Adipocyte (in vitro differentiated cells): Measurements from ENCODE around the gene AGBL1.
"Not testable (repeated sequence)": the region's sequence is repeated elsewhere in the genome, so short reads cannot be mapped to it uniquely, and the experiment has no call there.

Source experiments
- DNase-seq: peaks from one replicate; pipeline ENCODE4 v3.0.0-alpha.2; 2015; ENCODE audit warnings: low read depth
- H3K27me3 ChIP-seq: replicated peaks from 2 replicates; pipeline ENCODE4 v1.7.0; 2013; ENCODE audit warnings: mild to moderate bottlenecking, low read length, moderate library complexity; ENCODE audit not compliant: control insufficient read depth, insufficient read depth
- H3K36me3 ChIP-seq: 2 replicates; pipeline ENCODE4 v1.7.0; 2013; ENCODE audit warnings: low read length, mild to moderate bottlenecking, moderate library complexity; ENCODE audit not compliant: control insufficient read depth, insufficient read depth, severe bottlenecking
- H3K4me1 ChIP-seq: 2 replicates; pipeline ENCODE4 v1.7.0; 2013; ENCODE audit warnings: mild to moderate bottlenecking, low read length, moderate library complexity; ENCODE audit not compliant: control insufficient read depth, insufficient read depth
- H3K4me3 ChIP-seq: 2 replicates; pipeline ENCODE4 v1.7.0; 2013; ENCODE audit warnings: mild to moderate bottlenecking, low read length, moderate library complexity
- H3K9ac ChIP-seq: 2 replicates; pipeline ENCODE4 v1.7.0; 2013; ENCODE audit warnings: mild to moderate bottlenecking, low read length, moderate library complexity
- H3K9me3 ChIP-seq: 2 replicates; pipeline ENCODE4 v1.7.0; 2013; ENCODE audit warnings: mild to moderate bottlenecking, low read length, moderate library complexity; ENCODE audit not compliant: control insufficient read depth

AGBL1 gene

GRCh38 chr15:86489981-86490380 lies 410.3 kb downstream of the AGBL1 start:
- Histone ChIP-seq H3K36me3 (no peaks in the 10 kb centered on the region), H3K4me1 (no peaks in the 10 kb centered on the region), H3K4me3 (no peak overlapping the region), H3K9me3 (no peaks in the 10 kb centered on the region), H3K27me3 (no peaks in the 10 kb centered on the region), H3K9ac (no peak overlapping the region)
- DNase-seq = no peak

GRCh38 chr15:86491118-86491517 lies 411.4 kb downstream of the AGBL1 start:
- Histone ChIP-seq H3K36me3 (no peaks in the 10 kb centered on the region), H3K27me3 (no peaks in the 10 kb centered on the region), H3K9me3 (no peaks in the 10 kb centered on the region), H3K4me1 (no peaks in the 10 kb centered on the region), H3K9ac (no peak overlapping the region), H3K4me3 (no peak overlapping the region)
- DNase-seq = no peak

- no peaks in the 10 kb centered on the region for H3K9me3 ChIP-seq
- H3K4me1 ChIP-seq = no peaks in the 10 kb centered on the region
- H3K36me3 ChIP-seq = no peaks in the 10 kb centered on the region
- DNase-seq = no peak
- H3K4me3 ChIP-seq = no peak overlapping the region
- no peak overlapping the region for H3K9ac ChIP-seq
- no peaks in the 10 kb centered on the region for H3K27me3 ChIP-seq
These were observed 414.2 kb downstream of the AGBL1 start for GRCh38 chr15:86493884-86494283.

- no peak for DNase-seq
- Histone ChIP-seq H3K9me3 (no peaks in the 10 kb centered on the region), H3K4me3 (no peak overlapping the region), H3K36me3 (no peaks in the 10 kb centered on the region), H3K27me3 (no peaks in the 10 kb centered on the region), H3K9ac (no peak overlapping the region), H3K4me1 (no peaks in the 10 kb centered on the region)
These were observed 414.8 kb downstream of the AGBL1 start for GRCh38 chr15:86494475-86494874.

- Histone ChIP-seq H3K9ac (no peak overlapping the region), H3K36me3 (no peaks in the 10 kb centered on the region), H3K9me3 (peaks cover 18% of the 10 kb centered on the region), H3K4me3 (no peak overlapping the region), H3K4me1 (no peaks in the 10 kb centered on the region), H3K27me3 (no peaks in the 10 kb centered on the region)
- no peak for DNase-seq
These were observed 422.6 kb downstream of the AGBL1 start for GRCh38 chr15:86502301-86502700.

- Histone ChIP-seq H3K9ac (no peak overlapping the region), H3K36me3 (no peaks in the 10 kb centered on the region), H3K27me3 (no peaks in the 10 kb centered on the region), H3K4me3 (no peak overlapping the region), H3K4me1 (no peaks in the 10 kb centered on the region), H3K9me3 (peaks cover 18% of the 10 kb centered on the region)
- DNase-seq = no peak
These were observed 426.3 kb downstream of the AGBL1 start for GRCh38 chr15:86505951-86506350.

- H3K9ac ChIP-seq = no peak overlapping the region
- no peak for DNase-seq
- peaks cover 18% of the 10 kb centered on the region for H3K9me3 ChIP-seq
- no peaks in the 10 kb centered on the region for H3K36me3 ChIP-seq
- no peaks in the 10 kb centered on the region for H3K27me3 ChIP-seq
- no peaks in the 10 kb centered on the region for H3K4me1 ChIP-seq
- no peak overlapping the region for H3K4me3 ChIP-seq
These were observed 426.7 kb downstream of the AGBL1 start for GRCh38 chr15:86506401-86506800.

GRCh38 chr15:86515625-86516024 lies 436.0 kb downstream of the AGBL1 start:
- DNase-seq = no peak
- no peaks in the 10 kb centered on the region for H3K4me1 ChIP-seq
- peaks cover 2% of the 10 kb centered on the region for H3K9me3 ChIP-seq
- no peak overlapping the region for H3K9ac ChIP-seq
- no peaks in the 10 kb centered on the region for H3K27me3 ChIP-seq
- H3K4me3 ChIP-seq = no peak overlapping the region
- H3K36me3 ChIP-seq = no peaks in the 10 kb centered on the region

GRCh38 chr15:86522721-86523120 lies 443.1 kb downstream of the AGBL1 start:
- Histone ChIP-seq H3K36me3 (no peaks in the 10 kb centered on the region), H3K4me3 (no peak overlapping the region), H3K27me3 (no peaks in the 10 kb centered on the region), H3K9me3 (peaks cover 11% of the 10 kb centered on the region), H3K9ac (no peak overlapping the region), H3K4me1 (no peaks in the 10 kb centered on the region)
- no peak for DNase-seq

- no peak for DNase-seq
- peaks cover 9% of the 10 kb centered on the region for H3K9me3 ChIP-seq
- H3K9ac ChIP-seq = no peak overlapping the region
- no peaks in the 10 kb centered on the region for H3K27me3 ChIP-seq
- H3K36me3 ChIP-seq = no peaks in the 10 kb centered on the region
- no peak overlapping the region for H3K4me3 ChIP-seq
- H3K4me1 ChIP-seq = no peaks in the 10 kb centered on the region
These were observed 447.4 kb downstream of the AGBL1 start for GRCh38 chr15:86526938-86527690.

GRCh38 chr15:86528094-86528493 lies 448.4 kb downstream of the AGBL1 start:
- not testable (repeated sequence) for DNase-seq, H3K9me3 ChIP-seq, H3K4me3 ChIP-seq, H3K4me1 ChIP-seq, H3K9ac ChIP-seq, H3K27me3 ChIP-seq, H3K36me3 ChIP-seq

GRCh38 chr15:86538141-86538540 lies 458.5 kb downstream of the AGBL1 start:
- H3K36me3 ChIP-seq = no peaks in the 10 kb centered on the region
- H3K4me1 ChIP-seq = no peaks in the 10 kb centered on the region
- no peaks in the 10 kb centered on the region for H3K9me3 ChIP-seq
- H3K9ac ChIP-seq = no peak overlapping the region
- no peak overlapping the region for H3K4me3 ChIP-seq
- DNase-seq = no peak
- no peaks in the 10 kb centered on the region for H3K27me3 ChIP-seq
